MM.1S (cell line): Measurements from ENCODE around the gene SLC1A7.

ENCODE experiments used
- EZH2 ChIP-seq: fragments of 300-600 bp; sonication (generic); optimal IDR thresholded peaks from 2 replicates; pipeline ENCODE3; 2017; ENCODE audit warnings: low read depth, mild to moderate bottlenecking, antibody characterized with exemption, low read length, mixed read lengths
- TF ChIP-seq, protein P1 (sequence below): fragments of 300-600 bp; sonication (generic); IDR thresholded peaks from 2 replicates; pipeline ENCODE4 v1.5.1; 2016; ENCODE audit warnings: antibody characterized with exemption, low read length, mixed read lengths

DNA sequence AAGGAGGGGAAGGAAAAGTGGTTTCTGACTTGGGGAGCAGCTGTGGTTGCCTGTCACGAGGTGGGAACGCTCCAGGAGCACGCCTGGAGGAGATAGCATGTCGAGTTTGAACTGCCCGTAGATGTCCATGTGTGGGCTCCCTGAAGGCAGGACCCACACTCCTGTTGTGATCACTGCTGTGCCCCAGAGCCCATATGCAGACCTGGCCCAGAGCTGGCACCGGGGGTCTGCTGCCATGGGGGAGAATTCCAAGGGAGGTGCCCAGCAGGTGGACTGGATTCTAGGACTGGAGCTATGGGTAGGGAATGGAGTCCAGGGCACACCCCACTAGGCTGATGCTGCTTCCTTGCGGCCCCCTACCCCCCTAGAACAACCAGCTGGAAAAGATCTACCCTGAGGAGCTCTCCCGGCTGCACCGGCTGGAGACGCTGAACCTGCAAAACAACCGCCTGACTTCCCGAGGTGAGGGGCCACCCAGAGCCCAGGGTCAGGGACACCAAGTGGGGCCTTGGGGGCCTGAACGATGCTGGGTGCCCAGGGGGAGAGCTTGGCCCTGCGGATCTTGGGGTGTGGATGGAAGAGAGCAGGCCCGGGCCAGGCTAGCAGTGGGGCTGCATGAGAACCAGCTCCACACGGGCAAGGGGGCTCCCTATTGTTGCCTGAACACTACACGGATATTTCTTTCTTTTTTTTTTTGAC lies 71.1 kb downstream of the SLC1A7 start:
- TF ChIP-seq, protein P1, sequence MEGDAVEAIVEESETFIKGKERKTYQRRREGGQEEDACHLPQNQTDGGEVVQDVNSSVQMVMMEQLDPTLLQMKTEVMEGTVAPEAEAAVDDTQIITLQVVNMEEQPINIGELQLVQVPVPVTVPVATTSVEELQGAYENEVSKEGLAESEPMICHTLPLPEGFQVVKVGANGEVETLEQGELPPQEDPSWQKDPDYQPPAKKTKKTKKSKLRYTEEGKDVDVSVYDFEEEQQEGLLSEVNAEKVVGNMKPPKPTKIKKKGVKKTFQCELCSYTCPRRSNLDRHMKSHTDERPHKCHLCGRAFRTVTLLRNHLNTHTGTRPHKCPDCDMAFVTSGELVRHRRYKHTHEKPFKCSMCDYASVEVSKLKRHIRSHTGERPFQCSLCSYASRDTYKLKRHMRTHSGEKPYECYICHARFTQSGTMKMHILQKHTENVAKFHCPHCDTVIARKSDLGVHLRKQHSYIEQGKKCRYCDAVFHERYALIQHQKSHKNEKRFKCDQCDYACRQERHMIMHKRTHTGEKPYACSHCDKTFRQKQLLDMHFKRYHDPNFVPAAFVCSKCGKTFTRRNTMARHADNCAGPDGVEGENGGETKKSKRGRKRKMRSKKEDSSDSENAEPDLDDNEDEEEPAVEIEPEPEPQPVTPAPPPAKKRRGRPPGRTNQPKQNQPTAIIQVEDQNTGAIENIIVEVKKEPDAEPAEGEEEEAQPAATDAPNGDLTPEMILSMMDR: no peak
- no peak for TF ChIP-seq EZH2
